HepG2 (cell line): ENCODE data around the gene PCA3.

ENCODE experiments used
- ATF7 ChIP-seq, 2 experiments: fragments of 450-650 bp in 1 of 2; sonication (generic) in 1 of 2; formaldehyde crosslinking in 1 of 2; IDR thresholded peaks; 2 replicates each; pipeline versions ENCODE4 v1.4.0 to v1.6.1; 2016 to 2020; ENCODE audit warnings: antibody characterized with exemption in 1 of 2, mild to moderate bottlenecking in 1 of 2, missing genetic modification reagents in 1 of 2
- CTCF ChIP-seq: sonication (generic); formaldehyde crosslinking; IDR thresholded peaks from 2 replicates; pipeline ENCODE4 v1.5.0; 2020; ENCODE audit warnings: mild to moderate bottlenecking, missing genetic modification reagents, moderate library complexity
- GATAD1 ChIP-seq: IDR thresholded peaks from 2 replicates; pipeline ENCODE4 v1.6.1; 2016; ENCODE audit warnings: missing genetic modification reagents, missing compliant biosample characterization
- HMG20B ChIP-seq: conservative IDR thresholded peaks from 2 replicates; pipeline ENCODE4 v1.6.1; 2016; ENCODE audit warnings: missing genetic modification reagents, missing compliant biosample characterization
- MXI1 ChIP-seq: IDR thresholded peaks from 3 replicates; pipeline ENCODE4 v1.6.1; 2012; ENCODE audit warnings: low read depth, low read length, inconsistent platforms, borderline replicate concordance
- PATZ1 ChIP-seq: sonication (generic); formaldehyde crosslinking; IDR thresholded peaks from 2 replicates; pipeline ENCODE4 v1.4.0; 2020; ENCODE audit warnings: missing genetic modification reagents
- ZBTB34 ChIP-seq: sonication (generic); formaldehyde crosslinking; IDR thresholded peaks from 2 replicates; pipeline ENCODE4 v1.8.0; 2022; ENCODE audit warnings: mild to moderate bottlenecking, missing genetic modification reagents
- ZNF143 ChIP-seq: sonication (generic); formaldehyde crosslinking; IDR thresholded peaks from 2 replicates; pipeline ENCODE4 v1.4.0; 2020; ENCODE audit warnings: missing genetic modification reagents
- ZNF770 ChIP-seq: sonication (generic); formaldehyde crosslinking; IDR thresholded peaks from 2 replicates; pipeline ENCODE4 v1.5.0; 2020; ENCODE audit warnings: mild to moderate bottlenecking, missing genetic modification reagents
- ZNF773 ChIP-seq: sonication (generic); formaldehyde crosslinking; IDR thresholded peaks from 2 replicates; pipeline ENCODE4 v1.4.0; 2020; ENCODE audit warnings: missing genetic modification reagents, borderline replicate concordance
- ZSCAN5A ChIP-seq: sonication (generic); formaldehyde crosslinking; IDR thresholded peaks from 2 replicates; pipeline ENCODE4 v1.8.0; 2022; ENCODE audit warnings: mild to moderate bottlenecking, missing genetic modification reagents, borderline replicate concordance

GRCh38 chr9:76787677-76788076, 23.4 kb downstream of the PCA3 start:
- TF ChIP-seq ATF7 (IDR thresholded peaks at IDR 0.05), result no peak
- TF ChIP-seq ATF7 (CRISPR knock-in tag; IDR thresholded peaks at IDR 0.05), result no peak
- no peak for TF ChIP-seq ZNF773
- no peak for TF ChIP-seq GATAD1 (CRISPR knock-in tag)
- no peak for TF ChIP-seq CTCF
- TF ChIP-seq MXI1, result no peak
- TF ChIP-seq ZBTB34 (CRISPR knock-in tag), result no peak
- no peak for TF ChIP-seq PATZ1 (CRISPR knock-in tag)
- no peak for TF ChIP-seq ZSCAN5A
- TF ChIP-seq HMG20B (CRISPR knock-in tag), result no peak
- TF ChIP-seq ZNF143 (CRISPR knock-in tag), result no peak
- no peak for TF ChIP-seq ZNF770 (CRISPR knock-in tag)
